ENCODE measurements around the gene MAD1L1. TPM values are rescaled to one million over a fixed set of nuclear protein-coding genes. Genes with fewer than 3 reads are reported as not detected.

MAD1L1 gene
- total RNA-seq, 2 experiments from 2014 or later, result 157 to 160 TPM

DNA sequence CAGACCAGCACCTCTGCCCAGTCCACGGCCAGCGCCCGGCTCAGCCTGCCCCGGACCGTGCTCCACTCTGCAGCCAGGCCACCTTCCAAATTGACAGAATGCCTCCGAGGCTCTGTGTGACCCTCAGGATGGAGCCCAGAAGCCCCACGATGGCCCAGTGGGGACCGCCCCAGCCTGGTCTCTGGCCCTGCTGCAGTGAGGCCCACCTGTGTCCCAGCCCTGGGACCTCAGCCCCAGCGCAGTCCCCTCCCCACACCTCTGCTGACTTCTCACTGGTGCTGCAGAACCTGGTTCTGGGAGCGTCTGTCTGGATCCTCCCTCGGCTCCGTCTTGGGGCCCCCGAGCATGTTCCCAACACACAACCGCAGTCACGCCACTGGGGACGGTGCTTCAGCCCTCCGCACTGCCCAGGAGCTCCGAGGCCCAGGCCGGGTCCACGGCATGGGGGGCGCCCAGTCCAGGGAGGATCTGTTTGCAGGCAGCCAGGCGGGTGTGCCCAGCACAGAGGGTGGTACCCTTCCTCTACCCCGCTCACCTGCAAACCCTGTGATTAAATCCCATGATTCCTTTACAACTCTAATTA, 314.6 kb downstream of the MAD1L1 start:
- CTCF ChIA-PET, result no interaction called here
- no peaks in the 10 kb centered on the region for H3K27me3 ChIP-seq (ENCODE audit: control insufficient read depth in 1 of 2, insufficient read depth in 2 of 2, low read length in 2 of 2)
- Mint-ChIP-seq H3K27ac (peak overlapping the region; percentile 83), H3K36me3 (ENCODE audit: low read depth) (peaks cover 68% of the 10 kb centered on the region), H3K27me3 (no peaks in the 10 kb centered on the region), H3K4me1 (ENCODE audit: low read depth) (peaks cover 61% of the 10 kb centered on the region), H3K4me3 (no peak overlapping the region), H3K9me3 (no peaks in the 10 kb centered on the region)
- no peak overlapping the region for H3K27ac ChIP-seq (ENCODE audit: low read depth in 1 of 2, low read length in 2 of 2)
- H3K9me3 ChIP-seq (ENCODE audit: control insufficient read depth in 1 of 2, insufficient read depth in 1 of 2, low read length in 2 of 2), result no peaks in the 10 kb centered on the region
- no peak for DNase-seq
- ATAC-seq (ENCODE audit: poor library complexity), result no peak
- peaks cover 41% of the 10 kb centered on the region for H3K36me3 ChIP-seq (ENCODE audit: insufficient read depth, low read length)
- POLR2A ChIA-PET, result no interaction called here
- H3K4me3 ChIP-seq (ENCODE audit: low read length), result no peak overlapping the region
- intact Hi-C loops (cut with DNase I, micrococcal nuclease), result no loop called here
- no peak for TF ChIP-seq CTCF (IDR thresholded peaks at IDR 0.05)
- H3K4me1 ChIP-seq (ENCODE audit: insufficient read depth, low read length), result peaks cover 68% of the 10 kb centered on the region

GRCh38 chr7:1917221-1918062, 315.3 kb downstream of the MAD1L1 start:
- no peak for DNase-seq
- POLR2A ChIA-PET, result interaction anchor here (1.0 kb wide), 1 partner anchor 10 kb away, joined by 4 read pairs; no protein-coding TSS in a partner anchor
- Mint-ChIP-seq H3K27ac (peak overlapping the region; percentile 83), H3K4me3 (peak overlapping the region; percentile 26), H3K27me3 (no peaks in the 10 kb centered on the region), H3K36me3 (ENCODE audit: low read depth) (peaks cover 70% of the 10 kb centered on the region), H3K9me3 (no peaks in the 10 kb centered on the region), H3K4me1 (ENCODE audit: low read depth) (peaks cover 55% of the 10 kb centered on the region)
- no peak for TF ChIP-seq CTCF (IDR thresholded peaks at IDR 0.05)
- H3K4me1 ChIP-seq (ENCODE audit: insufficient read depth, low read length), result peaks cover 64% of the 10 kb centered on the region
- CTCF ChIA-PET, result no interaction called here
- H3K4me3 ChIP-seq (ENCODE audit: low read length), result no peak overlapping the region
- ATAC-seq (ENCODE audit: poor library complexity), result no peak
- no peaks in the 10 kb centered on the region for H3K9me3 ChIP-seq (ENCODE audit: control insufficient read depth in 1 of 2, insufficient read depth in 1 of 2, low read length in 2 of 2)
- H3K27me3 ChIP-seq (ENCODE audit: control insufficient read depth in 1 of 2, insufficient read depth in 2 of 2, low read length in 2 of 2), result no peaks in the 10 kb centered on the region
- H3K27ac ChIP-seq (ENCODE audit: low read depth in 1 of 2, low read length in 2 of 2), result no peak overlapping the region
- intact Hi-C loops (cut with DNase I, micrococcal nuclease), result no loop called here
- peaks cover 42% of the 10 kb centered on the region for H3K36me3 ChIP-seq (ENCODE audit: insufficient read depth, low read length)

- H3K4me1 Mint-ChIP-seq (ENCODE audit: low read depth), result peaks cover 47% of the 10 kb centered on the region
These were observed 316.2 kb downstream of the MAD1L1 start for GRCh38 chr7:1916601-1916970.

More at GRCh38 chr7:1916601-1916970, 316.2 kb downstream of the MAD1L1 start:
- ChIA-PET POLR2A (no interaction called here), CTCF (no interaction called here)
- TF ChIP-seq CTCF (IDR thresholded peaks at IDR 0.05), result no peak
- Histone ChIP-seq H3K36me3 (ENCODE audit: insufficient read depth, low read length) (peaks cover 49% of the 10 kb centered on the region), H3K9me3 (ENCODE audit: control insufficient read depth in 1 of 2, insufficient read depth in 1 of 2, low read length in 2 of 2) (no peaks in the 10 kb centered on the region), H3K27me3 (ENCODE audit: control insufficient read depth in 1 of 2, insufficient read depth in 2 of 2, low read length in 2 of 2) (no peaks in the 10 kb centered on the region), H3K4me3 (ENCODE audit: low read length) (no peak overlapping the region), H3K27ac (ENCODE audit: low read depth in 1 of 2, low read length in 2 of 2) (no peak overlapping the region), H3K4me1 (ENCODE audit: insufficient read depth, low read length) (peaks cover 56% of the 10 kb centered on the region)
- H3K27ac Mint-ChIP-seq, result peak overlapping the region; percentile 80
- peak overlapping the region; percentile 68 for H3K4me3 Mint-ChIP-seq
- intact Hi-C loops (cut with DNase I, micrococcal nuclease), result no loop called here
- DNase-seq (no peak), ATAC-seq (ENCODE audit: poor library complexity) (no peak)
- H3K27me3 Mint-ChIP-seq, result no peaks in the 10 kb centered on the region
- H3K36me3 Mint-ChIP-seq (ENCODE audit: low read depth), result peaks cover 69% of the 10 kb centered on the region
- H3K9me3 Mint-ChIP-seq, result no peaks in the 10 kb centered on the region
